OCI-LY1 (cell line): ENCODE results near the gene FTHL17.

Source experiments
- H2AFZ ChIP-seq: fragments of 200-600 bp; sonication (generic), shearing (Covaris generic); 2 replicates; pipeline ENCODE4 v1.6.0; 2014; ENCODE audit warnings: antibody characterized with exemption, mild to moderate bottlenecking, low read length
- H3F3A ChIP-seq: fragments of 200-600 bp; sonication (generic), shearing (Covaris generic); 2 replicates; pipeline ENCODE4 v1.6.0; 2014; ENCODE audit warnings: mild to moderate bottlenecking, antibody characterized with exemption, low read length, moderate library complexity; ENCODE audit not compliant: insufficient read depth
- H3K27ac ChIP-seq: fragments of 200-600 bp; sonication (generic); 2 replicates; pipeline ENCODE4 v1.5.1; 2014; ENCODE audit warnings: low read length, mixed run types, mild to moderate bottlenecking, low read depth; ENCODE audit not compliant: poor library complexity, severe bottlenecking
- H3K27me3 ChIP-seq: fragments of 200-600 bp; sonication (generic); 2 replicates; pipeline ENCODE4 v1.6.0; 2014; ENCODE audit warnings: antibody characterized with exemption, mild to moderate bottlenecking, low read length, moderate library complexity; ENCODE audit not compliant: insufficient read depth
- H3K36me3 ChIP-seq: fragments of 200-600 bp; sonication (generic); 2 replicates; pipeline ENCODE4 v1.6.1; 2014; ENCODE audit warnings: mild to moderate bottlenecking, antibody characterized with exemption, low read length, moderate library complexity, mixed read lengths; ENCODE audit not compliant: insufficient read depth
- H3K4me1 ChIP-seq: fragments of 200-600 bp; sonication (generic); 2 replicates; pipeline ENCODE4 v1.5.1; 2014; ENCODE audit warnings: mild to moderate bottlenecking, low read length, moderate library complexity; ENCODE audit not compliant: insufficient read depth, severe bottlenecking
- H3K4me2 ChIP-seq: fragments of 200-600 bp; sonication (generic), shearing (Covaris generic); 2 replicates; pipeline ENCODE4 v1.6.1; 2014; ENCODE audit warnings: low read length
- H3K4me3 ChIP-seq: fragments of 200-600 bp; sonication (generic); 2 replicates; pipeline ENCODE4 v1.5.1; 2014; ENCODE audit warnings: low read length, low read depth, mild to moderate bottlenecking, mixed read lengths; ENCODE audit not compliant: poor library complexity, severe bottlenecking
- H3K79me2 ChIP-seq: fragments of 200-600 bp; shearing (Covaris generic); 2 replicates; pipeline ENCODE4 v1.6.1; 2016; ENCODE audit warnings: mixed run types, low read length, mixed read lengths; ENCODE audit not compliant: insufficient read depth
- H3K9ac ChIP-seq: fragments of 200-600 bp; sonication (generic), shearing (Covaris generic); 2 replicates; pipeline ENCODE4 v1.6.1; 2014; ENCODE audit warnings: mild to moderate bottlenecking, low read length, mixed read lengths
- H3K9me2 ChIP-seq: fragments of 200-600 bp; sonication (generic), shearing (Covaris generic); 2 replicates; pipeline ENCODE4 v1.6.1; 2014; ENCODE audit warnings: low read depth, mild to moderate bottlenecking, low read length, mixed read lengths
- H3K9me3 ChIP-seq: fragments of 200-600 bp; shearing (Covaris generic); 2 replicates; pipeline ENCODE4 v1.6.1; 2014; ENCODE audit warnings: low read length, mixed read lengths
- H4K20me1 ChIP-seq: fragments of 200-600 bp; sonication (generic), shearing (Covaris generic); 2 replicates; pipeline ENCODE4 v1.6.0; 2016; ENCODE audit warnings: mild to moderate bottlenecking, low read length; ENCODE audit not compliant: insufficient read depth
- EZH2 ChIP-seq: fragments of 200-600 bp; sonication (generic), shearing (Covaris generic); IDR thresholded peaks from 2 replicates; pipeline ENCODE4 v1.8.0; 2017; ENCODE audit warnings: borderline replicate concordance, mixed run types, mild to moderate bottlenecking, antibody characterized with exemption, low read length, moderate library complexity, mixed read lengths
- TF ChIP-seq, protein P1 (sequence below): fragments of 200-600 bp; sonication (generic), shearing (Covaris generic); IDR thresholded peaks from 2 replicates; pipeline ENCODE4 v1.5.1; 2017; ENCODE audit warnings: mild to moderate bottlenecking, antibody characterized with exemption, low read length, moderate library complexity, mixed read lengths

The FTHL17 gene

DNA sequence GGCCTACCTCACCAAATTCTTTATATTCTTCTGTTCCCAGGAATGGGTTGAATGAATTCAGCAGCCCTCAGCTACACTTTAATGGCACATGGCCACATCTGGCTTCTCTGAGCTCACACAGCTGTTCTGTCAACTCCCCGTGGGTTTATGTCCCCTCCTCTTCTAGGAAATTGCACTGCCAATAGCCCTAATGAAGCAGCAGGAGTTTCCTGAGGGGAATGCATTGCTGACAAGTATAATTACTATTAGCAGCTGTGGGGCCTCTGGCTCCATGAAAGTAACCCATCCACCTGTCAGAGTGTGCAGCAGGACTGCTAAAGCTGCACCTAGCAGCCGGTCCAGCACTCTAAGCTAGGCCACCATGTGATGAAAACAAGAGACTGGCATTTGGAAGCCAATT lies 50.3 kb downstream of the FTHL17 start:
- Histone ChIP-seq H4K20me1 (no peaks in the 10 kb centered on the region), H3K9ac (no peak overlapping the region), H3K9me3 (no peaks in the 10 kb centered on the region), H3F3A (no peaks in the 10 kb centered on the region), H3K4me3 (no peak overlapping the region), H3K4me2 (no peak overlapping the region), H3K79me2 (no peaks in the 10 kb centered on the region), H3K9me2 (no peaks in the 10 kb centered on the region), H2AFZ (no peak overlapping the region), H3K4me1 (no peaks in the 10 kb centered on the region), H3K27me3 (no peaks in the 10 kb centered on the region), H3K27ac (no peak overlapping the region), H3K36me3 (no peaks in the 10 kb centered on the region)
- TF ChIP-seq, protein P1, sequence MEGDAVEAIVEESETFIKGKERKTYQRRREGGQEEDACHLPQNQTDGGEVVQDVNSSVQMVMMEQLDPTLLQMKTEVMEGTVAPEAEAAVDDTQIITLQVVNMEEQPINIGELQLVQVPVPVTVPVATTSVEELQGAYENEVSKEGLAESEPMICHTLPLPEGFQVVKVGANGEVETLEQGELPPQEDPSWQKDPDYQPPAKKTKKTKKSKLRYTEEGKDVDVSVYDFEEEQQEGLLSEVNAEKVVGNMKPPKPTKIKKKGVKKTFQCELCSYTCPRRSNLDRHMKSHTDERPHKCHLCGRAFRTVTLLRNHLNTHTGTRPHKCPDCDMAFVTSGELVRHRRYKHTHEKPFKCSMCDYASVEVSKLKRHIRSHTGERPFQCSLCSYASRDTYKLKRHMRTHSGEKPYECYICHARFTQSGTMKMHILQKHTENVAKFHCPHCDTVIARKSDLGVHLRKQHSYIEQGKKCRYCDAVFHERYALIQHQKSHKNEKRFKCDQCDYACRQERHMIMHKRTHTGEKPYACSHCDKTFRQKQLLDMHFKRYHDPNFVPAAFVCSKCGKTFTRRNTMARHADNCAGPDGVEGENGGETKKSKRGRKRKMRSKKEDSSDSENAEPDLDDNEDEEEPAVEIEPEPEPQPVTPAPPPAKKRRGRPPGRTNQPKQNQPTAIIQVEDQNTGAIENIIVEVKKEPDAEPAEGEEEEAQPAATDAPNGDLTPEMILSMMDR: no peak
- no peak for TF ChIP-seq EZH2
